Type B pancreatic cell (in vitro differentiated cells): ENCODE results near the gene CFAP99. TPM values are rescaled to one million over a fixed set of nuclear protein-coding genes. Genes with fewer than 3 reads are reported as not detected.

ENCODE experiments used
- DNase-seq: peaks from one replicate; pipeline ENCODE4 v3.0.0; 2021; ENCODE audit warnings: mixed read lengths; ENCODE audit not compliant: unreplicated experiment; ENCODE audit errors: extremely low spot score
- H3K27ac Mint-ChIP-seq: 2 replicates; pipeline ENCODE4 v1.8.0; 2021; ENCODE audit warnings: mild to moderate bottlenecking, mixed read lengths
- H3K27me3 Mint-ChIP-seq: 2 replicates; pipeline ENCODE4 v1.8.0; 2021; ENCODE audit warnings: mixed read lengths
- H3K36me3 Mint-ChIP-seq: 2 replicates; pipeline ENCODE4 v1.8.0; 2021; ENCODE audit warnings: mixed read lengths
- H3K4me1 Mint-ChIP-seq: one replicate; pipeline ENCODE4 v1.8.0; 2021; ENCODE audit warnings: mixed read lengths; ENCODE audit not compliant: unreplicated experiment
- H3K4me3 Mint-ChIP-seq: 2 replicates; pipeline ENCODE4 v1.8.0; 2021; ENCODE audit warnings: mild to moderate bottlenecking, mixed read lengths
- H3K9me3 Mint-ChIP-seq: 2 replicates; pipeline ENCODE4 v1.8.0; 2021; ENCODE audit warnings: mixed read lengths
- CTCF ChIP-seq: fragments of 200-600 bp; sonication (generic); conservative IDR thresholded peaks from 2 replicates; pipeline ENCODE4 v1.5.0; 2021; ENCODE audit warnings: antibody characterized with exemption, mild to moderate bottlenecking
- total RNA-seq: library from RNA; stranded (reverse); gene quantifications from 2 replicates; pipeline ENCODE4 v1.2.1, GENCODE V29; 2021; ENCODE audit warnings: low replicate concordance

Gene CFAP99
- total RNA-seq, 1 donor from 2014 or later = 1.1 TPM

- H3K36me3 Mint-ChIP-seq = peaks cover 17% of the 10 kb centered on the region
- no peaks in the 10 kb centered on the region for H3K9me3 Mint-ChIP-seq
- no peak for TF ChIP-seq CTCF
These were observed 85.1 kb downstream of the CFAP99 start for GRCh38 chr4:2503809-2504208.

GRCh38 chr4:2507259-2507658, 88.5 kb downstream of the CFAP99 start:
- no peak for TF ChIP-seq CTCF
- H3K4me1 Mint-ChIP-seq = no peaks in the 10 kb centered on the region
- no peaks in the 10 kb centered on the region for H3K27me3 Mint-ChIP-seq
- H3K4me3 Mint-ChIP-seq = no peak overlapping the region
- DNase-seq = no peak
- no peak overlapping the region for H3K27ac Mint-ChIP-seq
- peaks cover 11% of the 10 kb centered on the region for H3K36me3 Mint-ChIP-seq
- H3K9me3 Mint-ChIP-seq = no peaks in the 10 kb centered on the region

More at GRCh38 chr4:2503809-2504208, 85.1 kb downstream of the CFAP99 start:
- DNase-seq = no peak
- H3K4me3 Mint-ChIP-seq = no peak overlapping the region
- no peak overlapping the region for H3K27ac Mint-ChIP-seq
- H3K27me3 Mint-ChIP-seq = no peaks in the 10 kb centered on the region
- no peaks in the 10 kb centered on the region for H3K4me1 Mint-ChIP-seq

- H3K4me1 Mint-ChIP-seq = no peaks in the 10 kb centered on the region
- no peak overlapping the region for H3K27ac Mint-ChIP-seq
- H3K27me3 Mint-ChIP-seq = no peaks in the 10 kb centered on the region
- peaks cover 11% of the 10 kb centered on the region for H3K36me3 Mint-ChIP-seq
- H3K9me3 Mint-ChIP-seq = no peaks in the 10 kb centered on the region
- DNase-seq = no peak
- no peak for TF ChIP-seq CTCF
- no peak overlapping the region for H3K4me3 Mint-ChIP-seq
These were observed 89.1 kb downstream of the CFAP99 start for GRCh38 chr4:2507855-2508254.

GRCh38 chr4:2510351-2511259, 91.8 kb downstream of the CFAP99 start:
- Mint-ChIP-seq H3K36me3 (peaks cover 11% of the 10 kb centered on the region), H3K27me3 (no peaks in the 10 kb centered on the region), H3K9me3 (no peaks in the 10 kb centered on the region), H3K4me1 (no peaks in the 10 kb centered on the region), H3K4me3 (no peak overlapping the region), H3K27ac (no peak overlapping the region)
- DNase-seq = no peak
- no peak for TF ChIP-seq CTCF

GRCh38 chr4:2511645-2512131, 92.9 kb downstream of the CFAP99 start:
- Mint-ChIP-seq H3K4me3 (no peak overlapping the region), H3K27ac (no peak overlapping the region), H3K27me3 (no peaks in the 10 kb centered on the region), H3K9me3 (no peaks in the 10 kb centered on the region), H3K36me3 (peaks cover 14% of the 10 kb centered on the region), H3K4me1 (no peaks in the 10 kb centered on the region)
- DNase-seq = no peak
- no peak for TF ChIP-seq CTCF

Other genes starting within 250 kb of the CFAP99 start
- gene HAUS3, start 176.8 kb upstream of the CFAP99 start, total RNA-seq = 12.3 and 19.7 TPM in 2 replicates
- 4.1 and 4.3 TPM in 2 replicates for gene POLN, start 176.8 kb upstream of the CFAP99 start, total RNA-seq
- 59.8 and 79.9 TPM in 2 replicates for gene MXD4, start 156.8 kb upstream of the CFAP99 start, total RNA-seq
- 3.6 and 7.0 TPM in 2 replicates for gene ZFYVE28, start 310 bp upstream of the CFAP99 start, total RNA-seq
- 55.9 and 61.4 TPM in 2 replicates for gene RNF4, start 50.2 kb downstream of the CFAP99 start, total RNA-seq
- gene FAM193A, start 117.7 kb downstream of the CFAP99 start, total RNA-seq = 26.8 and 37.1 TPM in 2 replicates